Measurements from ENCODE around the gene DRG2. TPM values are rescaled to one million over a fixed set of nuclear protein-coding genes. Genes with fewer than 3 reads are reported as not detected.

DRG2 gene
- polyA plus RNA-seq, 1 donor from 2014 or later = 40.6 TPM

GRCh38 chr17:18106211-18106610 lies 18.5 kb downstream of the DRG2 start:
- no peaks in the 10 kb centered on the region for H3K36me3 ChIP-seq (ENCODE audit: insufficient read depth, low read length)
- no peaks in the 10 kb centered on the region for H4K20me1 ChIP-seq (ENCODE audit: insufficient read depth)
- H3K4me2 ChIP-seq (ENCODE audit: low read length) = no peak overlapping the region
- TF ChIP-seq POLR2AphosphoS5 (IDR thresholded peaks at IDR 0.05) (no peak), EZH2 (IDR thresholded peaks at IDR 0.05; ENCODE audit: borderline replicate concordance, insufficient read depth, low read length, poor library complexity, severe bottlenecking) (no peak), REST (IDR thresholded peaks at IDR 0.05; ENCODE audit: borderline replicate concordance) (no peak), RAD21 (conservative IDR thresholded peaks at IDR 0.05) (no peak)
- H3K9me3 ChIP-seq (ENCODE audit: low read length) = no peaks in the 10 kb centered on the region
- H3K9ac ChIP-seq (ENCODE audit: low read length) = no peak overlapping the region
- H3K27me3 ChIP-seq (ENCODE audit: insufficient read depth, low read depth, low read length) = no peaks in the 10 kb centered on the region
- no peak overlapping the region for H2AFZ ChIP-seq (ENCODE audit: low read depth, low read length)
- no peaks in the 10 kb centered on the region for H3F3A ChIP-seq (ENCODE audit: insufficient read depth, low read length, poor library complexity, severe bottlenecking)
- no peak overlapping the region for H3K4me3 ChIP-seq (ENCODE audit: low read length)
- H3K9me2 ChIP-seq (ENCODE audit: insufficient read depth, low read length) = no peaks in the 10 kb centered on the region
- no peak overlapping the region for H3K27ac ChIP-seq (ENCODE audit: low read length)
- H3K79me2 ChIP-seq (replicated peaks; ENCODE audit: insufficient read depth, low read length) = no peaks in the 10 kb centered on the region

GRCh38 chr17:18107061-18107790 lies 19.5 kb downstream of the DRG2 start:
- no peak overlapping the region for H3K9ac ChIP-seq (ENCODE audit: low read length)
- no peak overlapping the region for H3K4me3 ChIP-seq (ENCODE audit: low read length)
- no peak overlapping the region for H3K27ac ChIP-seq (ENCODE audit: low read length)
- no peaks in the 10 kb centered on the region for H3K9me3 ChIP-seq (ENCODE audit: low read length)
- no peaks in the 10 kb centered on the region for H4K20me1 ChIP-seq (ENCODE audit: insufficient read depth)
- no peak overlapping the region for H2AFZ ChIP-seq (ENCODE audit: low read depth, low read length)
- no peaks in the 10 kb centered on the region for H3K36me3 ChIP-seq (ENCODE audit: insufficient read depth, low read length)
- H3K4me2 ChIP-seq (ENCODE audit: low read length) = no peak overlapping the region
- H3K9me2 ChIP-seq (ENCODE audit: insufficient read depth, low read length) = no peaks in the 10 kb centered on the region
- no peaks in the 10 kb centered on the region for H3K27me3 ChIP-seq (ENCODE audit: insufficient read depth, low read depth, low read length)
- TF ChIP-seq CTCF (IDR thresholded peaks at IDR 0.05; ENCODE audit: poor library complexity, severe bottlenecking) (no peak), REST (IDR thresholded peaks at IDR 0.05; ENCODE audit: borderline replicate concordance) (no peak), MXI1 (conservative IDR thresholded peaks at IDR 0.05; ENCODE audit: poor library complexity, severe bottlenecking) (no peak), EZH2 (IDR thresholded peaks at IDR 0.05; ENCODE audit: borderline replicate concordance, insufficient read depth, low read length, poor library complexity, severe bottlenecking) (no peak), TAF1 (IDR thresholded peaks at IDR 0.05; ENCODE audit: low read depth) (no peak), SMC3 (conservative IDR thresholded peaks at IDR 0.05; ENCODE audit: poor library complexity) (no peak), POLR2AphosphoS5 (IDR thresholded peaks at IDR 0.05) (no peak), RAD21 (conservative IDR thresholded peaks at IDR 0.05) (no peak), EP300 (conservative IDR thresholded peaks at IDR 0.05; ENCODE audit: poor library complexity, severe bottlenecking) (no peak)
- no peaks in the 10 kb centered on the region for H3F3A ChIP-seq (ENCODE audit: insufficient read depth, low read length, poor library complexity, severe bottlenecking)
- no peaks in the 10 kb centered on the region for H3K79me2 ChIP-seq (replicated peaks; ENCODE audit: insufficient read depth, low read length)

Measured in neural cell (in vitro differentiated cells).